GM13976 (cell line): ENCODE data around the gene MUC13.

Experiments used
- DNase-seq: peaks from one replicate; pipeline ENCODE4 v3.0.0; 2012; ENCODE audit warnings: low spot score
- CTCF ChIP-seq: IDR thresholded peaks from 2 replicates; pipeline ENCODE4 v1.5.1; 2012; ENCODE audit warnings: borderline replicate concordance, mild to moderate bottlenecking; ENCODE audit not compliant: insufficient read depth; ENCODE audit errors: extremely low read depth, missing control alignments, control extremely low read depth
- in situ Hi-C: fragments of 300-500 bp; cut with MboI; formaldehyde crosslinking; loops from one replicate; pipeline ENCODE4 v1.12.0; 2022; ENCODE audit warnings: low sequenced_read_pairs, mixed read lengths, inconsistent platforms; ENCODE audit not compliant: unreplicated experiment

MUC13 gene

GRCh38 chr3:124951511-124952281 lies 17.1 kb upstream of the MUC13 start:
- TF ChIP-seq CTCF: no peak
- in situ Hi-C loops: no loop called here
- DNase-seq: no peak

GRCh38 chr3:124950026-124950425 lies 15.5 kb upstream of the MUC13 start:
- TF ChIP-seq CTCF: no peak
- DNase-seq: no peak
- in situ Hi-C loops: no loop called here

- in situ Hi-C loops: no loop called here
- no peak for DNase-seq
- no peak for TF ChIP-seq CTCF
Observed at GRCh38 chr3:124942613-124943012, 8.1 kb upstream of the MUC13 start.

- in situ Hi-C loops: no loop called here
Observed at GRCh38 chr3:124941771-124942170, 7.2 kb upstream of the MUC13 start.

GRCh38 chr3:124939661-124940060 lies 5.1 kb upstream of the MUC13 start:
- in situ Hi-C loops: loop anchor here (5.0 kb wide), 1 partner anchor 443 kb away; no protein-coding TSS in a partner anchor
- no peak for TF ChIP-seq CTCF
- DNase-seq: no peak

More at GRCh38 chr3:124941771-124942170, 7.2 kb upstream of the MUC13 start:
- no peak for TF ChIP-seq CTCF
- DNase-seq: no peak

GRCh38 chr3:124938896-124939295 lies 4.3 kb upstream of the MUC13 start:
- TF ChIP-seq CTCF: no peak
- DNase-seq: no peak
- in situ Hi-C loops: loop anchor here (5.0 kb wide), 1 partner anchor 443 kb away; no protein-coding TSS in a partner anchor
